Panc1 (cell line): Measurements from ENCODE around the gene BABAM2.

Source experiments
- POLR2AphosphoS5 ChIP-seq: IDR thresholded peaks from 2 replicates; pipeline ENCODE4 v1.6.1; 2012; ENCODE audit warnings: mild to moderate bottlenecking, low read depth, low read length, moderate library complexity
- SIN3A ChIP-seq: IDR thresholded peaks from 2 replicates; pipeline ENCODE4 v1.6.1; 2012; ENCODE audit warnings: low read depth, mild to moderate bottlenecking, low read length, moderate library complexity, borderline replicate concordance; ENCODE audit not compliant: insufficient read depth
- TF ChIP-seq, protein P1 (sequence below): fragments of 450-650 bp; IDR thresholded peaks from 2 replicates; pipeline ENCODE4 v1.5.1; 2017; ENCODE audit warnings: mild to moderate bottlenecking
- TF ChIP-seq, protein P2 (sequence below), 2 experiments: IDR thresholded peaks; 2 replicates each; pipeline ENCODE4 v1.6.1; 2011 to 2012; ENCODE audit warnings: low read depth in 2 of 2, control low read depth in 1 of 2, low read length in 1 of 2, mild to moderate bottlenecking in 1 of 2, moderate library complexity in 1 of 2; ENCODE audit not compliant: insufficient read depth in 1 of 2

GRCh38 chr2:27903649-27904404 lies 13.3 kb downstream of the BABAM2 start:
- TF ChIP-seq, protein P1, sequence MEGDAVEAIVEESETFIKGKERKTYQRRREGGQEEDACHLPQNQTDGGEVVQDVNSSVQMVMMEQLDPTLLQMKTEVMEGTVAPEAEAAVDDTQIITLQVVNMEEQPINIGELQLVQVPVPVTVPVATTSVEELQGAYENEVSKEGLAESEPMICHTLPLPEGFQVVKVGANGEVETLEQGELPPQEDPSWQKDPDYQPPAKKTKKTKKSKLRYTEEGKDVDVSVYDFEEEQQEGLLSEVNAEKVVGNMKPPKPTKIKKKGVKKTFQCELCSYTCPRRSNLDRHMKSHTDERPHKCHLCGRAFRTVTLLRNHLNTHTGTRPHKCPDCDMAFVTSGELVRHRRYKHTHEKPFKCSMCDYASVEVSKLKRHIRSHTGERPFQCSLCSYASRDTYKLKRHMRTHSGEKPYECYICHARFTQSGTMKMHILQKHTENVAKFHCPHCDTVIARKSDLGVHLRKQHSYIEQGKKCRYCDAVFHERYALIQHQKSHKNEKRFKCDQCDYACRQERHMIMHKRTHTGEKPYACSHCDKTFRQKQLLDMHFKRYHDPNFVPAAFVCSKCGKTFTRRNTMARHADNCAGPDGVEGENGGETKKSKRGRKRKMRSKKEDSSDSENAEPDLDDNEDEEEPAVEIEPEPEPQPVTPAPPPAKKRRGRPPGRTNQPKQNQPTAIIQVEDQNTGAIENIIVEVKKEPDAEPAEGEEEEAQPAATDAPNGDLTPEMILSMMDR, result no peak
- TF ChIP-seq POLR2AphosphoS5 (no peak), SIN3A (no peak)
- TF ChIP-seq, protein P2, sequence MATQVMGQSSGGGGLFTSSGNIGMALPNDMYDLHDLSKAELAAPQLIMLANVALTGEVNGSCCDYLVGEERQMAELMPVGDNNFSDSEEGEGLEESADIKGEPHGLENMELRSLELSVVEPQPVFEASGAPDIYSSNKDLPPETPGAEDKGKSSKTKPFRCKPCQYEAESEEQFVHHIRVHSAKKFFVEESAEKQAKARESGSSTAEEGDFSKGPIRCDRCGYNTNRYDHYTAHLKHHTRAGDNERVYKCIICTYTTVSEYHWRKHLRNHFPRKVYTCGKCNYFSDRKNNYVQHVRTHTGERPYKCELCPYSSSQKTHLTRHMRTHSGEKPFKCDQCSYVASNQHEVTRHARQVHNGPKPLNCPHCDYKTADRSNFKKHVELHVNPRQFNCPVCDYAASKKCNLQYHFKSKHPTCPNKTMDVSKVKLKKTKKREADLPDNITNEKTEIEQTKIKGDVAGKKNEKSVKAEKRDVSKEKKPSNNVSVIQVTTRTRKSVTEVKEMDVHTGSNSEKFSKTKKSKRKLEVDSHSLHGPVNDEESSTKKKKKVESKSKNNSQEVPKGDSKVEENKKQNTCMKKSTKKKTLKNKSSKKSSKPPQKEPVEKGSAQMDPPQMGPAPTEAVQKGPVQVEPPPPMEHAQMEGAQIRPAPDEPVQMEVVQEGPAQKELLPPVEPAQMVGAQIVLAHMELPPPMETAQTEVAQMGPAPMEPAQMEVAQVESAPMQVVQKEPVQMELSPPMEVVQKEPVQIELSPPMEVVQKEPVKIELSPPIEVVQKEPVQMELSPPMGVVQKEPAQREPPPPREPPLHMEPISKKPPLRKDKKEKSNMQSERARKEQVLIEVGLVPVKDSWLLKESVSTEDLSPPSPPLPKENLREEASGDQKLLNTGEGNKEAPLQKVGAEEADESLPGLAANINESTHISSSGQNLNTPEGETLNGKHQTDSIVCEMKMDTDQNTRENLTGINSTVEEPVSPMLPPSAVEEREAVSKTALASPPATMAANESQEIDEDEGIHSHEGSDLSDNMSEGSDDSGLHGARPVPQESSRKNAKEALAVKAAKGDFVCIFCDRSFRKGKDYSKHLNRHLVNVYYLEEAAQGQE (IDR thresholded peaks at IDR 0.05; ENCODE audit: insufficient read depth in 1 of 2, low read depth in 2 of 2, low read length in 1 of 2), result no peak
